HCEC 1CT (cell line): ENCODE measurements around the gene RBM24.
"Not testable (repeated sequence)": the region's sequence is repeated elsewhere in the genome, so short reads cannot be mapped to it uniquely, and the experiment has no call there.

Source experiments
- DNase-seq: peaks from one replicate; pipeline ENCODE4 v3.0.0-alpha.2; 2017

Gene RBM24

DNA sequence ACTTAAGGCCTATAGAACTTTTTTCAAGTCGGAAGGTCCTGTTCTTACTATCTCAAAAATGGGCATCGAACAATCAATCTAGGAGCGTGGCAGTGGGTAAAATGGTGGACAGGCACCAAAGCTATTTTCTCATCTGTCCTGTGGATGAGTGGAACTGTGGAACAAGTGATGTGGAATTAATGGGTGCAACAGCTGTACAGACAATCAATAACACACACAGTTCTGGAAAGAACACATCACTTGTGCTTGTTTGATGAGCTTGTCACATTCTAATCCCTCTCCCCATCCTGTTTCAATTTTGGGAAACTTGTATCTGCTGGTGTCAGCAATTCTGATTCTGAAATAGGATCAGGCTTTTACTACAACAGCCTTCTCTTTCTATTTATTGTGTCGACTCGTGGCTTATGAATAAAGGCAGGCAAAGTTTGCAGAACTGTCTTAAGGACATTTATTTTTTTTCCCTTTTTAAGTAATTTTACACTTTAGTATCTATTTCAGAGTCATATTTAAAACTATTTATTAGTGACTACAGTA is 11.5 kb downstream of the RBM24 start:
- no peak for DNase-seq

DNA sequence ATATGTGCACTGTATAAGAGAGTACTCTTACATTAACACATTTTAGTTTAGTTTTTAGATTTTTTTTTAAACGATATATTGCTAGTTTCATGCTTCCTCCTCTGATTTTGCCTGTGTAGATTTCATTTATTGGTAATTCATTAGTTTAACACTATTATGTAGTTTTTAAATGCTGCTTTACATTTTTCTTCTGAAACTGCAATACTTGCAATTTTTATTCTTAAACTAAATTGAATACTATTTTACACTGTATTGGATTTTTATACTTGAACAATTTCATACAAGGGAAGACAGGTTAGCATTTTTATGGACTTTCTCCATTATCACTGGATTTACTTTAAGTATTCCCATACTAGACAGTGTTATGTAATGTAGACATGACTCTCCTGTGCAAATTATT is 12.2 kb downstream of the RBM24 start:
- no peak for DNase-seq

DNA sequence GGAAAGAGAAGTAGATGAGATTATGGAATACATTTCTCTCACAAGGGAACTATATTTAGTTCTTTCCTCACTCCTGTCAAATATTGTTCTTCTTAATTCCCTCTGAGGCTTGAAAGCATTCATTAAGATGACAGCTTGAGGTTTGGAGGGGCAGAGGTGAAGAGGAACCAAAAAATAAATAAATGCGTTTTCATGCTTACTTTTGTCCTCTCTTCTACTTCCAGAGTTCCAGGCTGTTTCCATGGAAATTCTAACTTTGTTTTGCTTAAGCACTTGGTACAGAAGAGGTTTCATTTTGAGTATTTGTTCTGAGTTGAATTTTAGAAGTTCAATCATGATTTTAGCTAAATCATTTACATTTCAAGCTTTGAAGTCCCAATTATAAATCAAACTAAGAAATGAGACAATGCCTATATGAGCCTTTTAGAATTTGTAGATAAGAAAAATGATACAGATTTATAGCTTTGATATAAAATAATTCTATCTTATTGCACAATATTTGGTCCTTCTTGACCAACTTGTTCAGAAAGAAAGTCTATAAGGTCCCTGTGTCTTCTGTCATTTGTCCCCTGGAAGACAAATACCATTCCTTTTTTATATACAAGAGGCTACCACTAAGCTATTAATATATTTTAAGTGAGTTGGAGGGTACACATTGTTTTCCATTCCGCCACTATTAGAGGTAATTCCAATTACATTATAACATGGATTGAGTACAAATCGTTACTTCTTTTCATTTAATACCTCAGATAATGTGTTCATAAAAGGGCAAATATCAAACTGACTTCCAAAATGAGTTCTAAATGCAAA is 16.3 kb downstream of the RBM24 start:
- no peak for DNase-seq

GRCh38 chr6:17298257-17298656 is 17.1 kb downstream of the RBM24 start:
- no peak for DNase-seq

GRCh38 chr6:17299222-17299621 is 18.1 kb downstream of the RBM24 start:
- no peak for DNase-seq

- no peak for DNase-seq
These were observed 18.6 kb downstream of the RBM24 start for GRCh38 chr6:17299750-17300149.

DNA sequence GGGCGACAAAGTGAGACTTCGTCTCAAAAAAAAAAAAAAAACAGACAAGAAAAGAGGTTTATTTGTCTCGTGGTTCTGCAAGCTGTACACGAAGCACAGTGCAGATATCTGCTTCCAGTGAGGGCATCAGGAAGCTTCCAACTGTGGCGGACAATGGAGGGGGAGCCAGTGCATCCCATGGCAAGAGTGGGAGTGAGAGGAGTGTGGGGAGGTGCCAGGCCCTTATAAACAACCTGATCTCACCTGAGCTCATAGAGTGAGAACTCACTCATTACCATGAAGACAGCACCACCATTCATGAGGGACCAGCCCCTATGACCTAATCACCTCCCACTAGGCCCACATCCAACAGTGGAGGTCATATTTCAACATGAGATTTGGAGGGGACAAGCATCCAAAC is 19.5 kb downstream of the RBM24 start:
- no peak for DNase-seq

GRCh38 chr6:17303444-17303843 is 22.3 kb downstream of the RBM24 start:
- no peak for DNase-seq

- no peak for DNase-seq
These were observed 24.2 kb downstream of the RBM24 start for GRCh38 chr6:17305219-17306001.

DNA sequence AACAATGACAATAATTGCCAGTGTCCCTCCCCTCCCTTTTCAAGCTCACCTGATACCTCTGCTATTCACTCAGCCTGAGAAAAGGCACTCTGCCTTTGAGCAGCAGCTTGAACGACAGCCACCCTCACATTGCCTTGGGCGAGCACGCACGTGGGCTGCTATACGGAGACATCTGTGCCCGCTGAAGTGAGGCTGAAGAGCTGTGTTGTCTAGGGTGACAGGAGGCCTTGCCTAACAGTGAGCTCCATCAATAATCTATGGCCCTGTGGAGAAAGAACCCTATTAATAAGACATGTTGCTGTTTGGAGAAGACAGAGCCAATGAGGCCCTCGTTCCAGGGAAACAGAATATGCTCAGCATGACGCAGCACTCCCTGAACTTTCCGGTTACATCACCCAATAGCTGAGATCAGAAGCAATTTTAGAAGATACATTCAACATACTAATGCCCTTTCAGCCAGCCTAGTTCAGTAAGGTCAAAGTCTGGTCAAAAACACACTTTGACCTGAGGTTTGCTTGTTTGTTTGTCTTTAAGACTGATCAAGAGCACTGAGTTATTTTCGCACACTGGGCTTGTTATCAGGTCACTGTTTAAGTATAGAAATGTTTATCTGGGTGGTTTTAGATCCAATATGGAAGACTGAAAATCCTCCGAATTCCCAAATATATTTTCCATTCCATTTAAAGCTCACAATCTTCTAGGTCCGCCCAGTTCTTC is 30.6 kb downstream of the RBM24 start:
- no peak for DNase-seq

GRCh38 chr6:17313238-17313637 is 32.1 kb downstream of the RBM24 start:
- DNase-seq, result not testable (repeated sequence)

- DNase-seq, result no peak
These were observed 32.8 kb downstream of the RBM24 start for GRCh38 chr6:17313971-17314370.

DNA sequence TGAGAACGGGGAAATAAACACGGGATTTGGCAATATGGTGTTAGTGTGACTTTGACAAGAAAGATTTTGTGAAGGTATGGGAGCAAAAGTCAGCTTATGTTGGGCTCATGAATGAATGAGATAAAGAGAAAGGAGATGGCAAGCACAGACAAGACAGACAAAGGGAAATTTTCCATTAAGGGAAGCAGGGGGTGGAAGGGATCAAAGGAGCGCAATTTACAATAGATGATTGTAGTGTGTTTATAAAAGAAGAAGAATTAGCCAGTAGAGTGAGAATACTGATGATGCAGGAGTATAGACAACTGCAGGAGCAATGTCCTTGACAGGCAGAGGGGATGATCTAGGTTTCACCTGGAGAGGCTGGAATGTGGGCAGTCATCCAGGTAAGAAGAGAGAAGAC is 34.1 kb downstream of the RBM24 start:
- no peak for DNase-seq

DNA sequence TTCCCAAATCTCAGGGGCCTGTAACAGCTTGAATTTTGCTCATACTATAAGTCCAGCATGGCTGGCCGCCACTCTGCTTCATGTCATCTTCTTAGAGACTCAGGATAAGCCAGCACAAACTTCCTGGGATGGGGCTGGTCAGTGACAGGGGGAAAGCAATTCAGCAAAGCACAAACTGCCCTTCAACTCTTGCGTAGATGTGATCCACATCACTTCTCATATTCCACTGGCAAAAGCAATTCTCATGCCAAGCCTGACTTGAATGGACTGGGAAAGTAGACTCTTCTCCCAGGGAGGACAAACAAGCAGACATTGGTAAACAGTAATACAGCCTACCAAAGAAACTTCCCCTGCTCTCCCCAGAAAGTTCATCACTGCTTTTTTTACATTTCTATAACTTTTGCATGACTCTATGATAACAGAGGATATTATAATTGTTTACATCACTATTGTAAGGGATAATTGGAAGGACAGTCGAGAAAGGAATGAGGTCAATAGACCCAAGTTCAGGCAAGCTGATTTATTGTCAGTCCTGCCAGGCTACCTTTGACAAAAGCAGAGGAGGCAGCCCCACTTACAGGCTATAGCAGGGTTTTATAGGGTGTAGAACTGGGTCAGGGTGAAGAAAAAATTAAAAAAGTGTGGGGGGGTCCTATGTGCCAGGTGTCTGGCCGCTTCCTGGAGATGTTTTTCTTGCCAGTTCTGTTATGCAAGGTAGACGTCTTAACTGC is 37.4 kb downstream of the RBM24 start:
- DNase-seq, result no peak

GRCh38 chr6:17320266-17320665 is 39.1 kb downstream of the RBM24 start:
- not testable (repeated sequence) for DNase-seq

DNA sequence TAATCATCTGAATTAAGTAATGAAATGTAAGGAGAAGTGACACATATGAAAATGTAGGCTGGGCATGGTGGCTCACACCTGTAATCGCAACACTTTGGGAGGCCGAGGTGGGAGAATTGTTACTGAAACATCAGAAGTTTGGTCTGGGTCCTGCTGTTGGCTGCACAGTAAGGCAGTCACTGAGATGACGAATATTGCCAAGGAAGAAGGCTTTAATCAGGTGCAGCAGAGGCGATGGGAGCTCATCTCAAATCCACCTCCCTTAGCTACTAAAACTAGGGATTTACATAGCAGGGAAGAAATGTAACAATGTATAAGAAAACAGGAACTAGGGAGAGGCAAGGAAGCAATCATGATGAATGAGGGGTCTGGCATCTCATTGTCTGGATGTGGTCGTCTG is 50.1 kb downstream of the RBM24 start:
- DNase-seq, result no peak

- DNase-seq, result peak; percentile 53
These were observed 53.1 kb downstream of the RBM24 start for GRCh38 chr6:17334265-17334664.

DNA sequence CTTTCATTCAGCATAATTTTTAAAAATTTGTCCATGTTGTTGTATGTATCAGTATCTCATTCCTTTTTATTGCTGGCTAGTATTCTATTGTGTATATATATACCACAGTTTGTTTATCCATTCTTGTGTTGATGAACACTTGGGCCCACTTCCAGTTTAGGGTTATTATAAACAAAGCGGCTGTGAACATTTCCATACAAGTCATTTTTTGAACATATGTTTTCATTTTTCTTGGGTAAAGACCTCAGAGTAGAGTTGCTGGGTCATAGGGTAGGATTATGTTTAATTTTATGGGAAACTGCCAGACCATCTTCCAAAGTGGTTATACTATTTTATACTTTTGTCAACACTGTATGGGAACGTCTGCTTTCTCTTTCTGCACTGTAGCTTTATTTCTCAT is 55.3 kb downstream of the RBM24 start:
- peak; percentile 70 for DNase-seq

GRCh38 chr6:17339308-17339670 is 58.1 kb downstream of the RBM24 start:
- DNase-seq, result no peak

GRCh38 chr6:17341117-17341805 is 60.1 kb downstream of the RBM24 start:
- no peak for DNase-seq

DNA sequence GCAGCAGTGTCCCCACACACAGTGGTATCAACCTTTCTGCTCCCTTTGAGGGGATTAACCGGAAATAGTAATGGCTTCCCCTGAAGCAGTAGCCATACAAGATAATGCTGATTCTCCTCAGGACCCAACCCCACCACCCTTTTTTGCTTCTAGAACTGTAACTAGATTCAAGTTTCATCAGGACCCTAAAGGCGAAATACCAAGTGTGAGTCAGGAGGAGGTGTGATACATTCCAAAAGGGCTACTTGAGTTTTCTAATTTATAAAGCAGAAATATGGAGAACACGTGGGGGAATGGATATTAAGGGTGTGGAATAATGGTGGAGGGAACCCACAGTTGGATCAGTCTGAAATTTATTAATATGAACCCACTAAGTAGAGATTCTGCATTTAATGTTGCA is 60.7 kb downstream of the RBM24 start:
- no peak for DNase-seq

DNA sequence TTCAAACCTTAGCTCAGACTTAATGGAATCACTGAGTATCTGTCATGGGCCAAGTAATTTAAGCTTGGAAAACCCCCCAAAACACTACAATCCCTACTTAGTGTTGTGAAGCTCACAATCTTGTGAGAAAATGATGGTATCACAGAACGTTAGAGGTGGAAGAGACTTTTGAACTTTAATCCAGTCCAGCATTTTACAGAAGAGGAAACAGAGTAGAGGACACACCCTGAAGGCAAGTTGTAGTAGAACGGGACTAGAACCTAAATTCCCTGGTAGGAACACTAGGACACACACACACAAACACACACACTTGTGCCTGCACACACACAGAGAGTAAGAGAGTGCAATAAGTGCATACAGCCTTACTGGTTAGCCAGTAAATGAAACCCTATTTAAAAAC is 62.1 kb downstream of the RBM24 start:
- no peak for DNase-seq
